Prostate gland (tissue), 2 donors: ENCODE data around the gene POPDC3.

ENCODE experiments used
- CTCF ChIP-seq, 4 experiments: fragments of 200-600 bp in 2 of 4; fragments of 450-650 bp in 2 of 4; sonication (generic) in 2 of 4; IDR thresholded peaks; 1 replicate in 3 of 4; 2 replicates in 1 of 4; pipeline ENCODE4 v1.5.1; 2016 to 2019; ENCODE audit warnings: antibody characterized with exemption in 4 of 4, mild to moderate bottlenecking in 2 of 4, moderate library complexity in 2 of 4
- POLR2A ChIP-seq: fragments of 450-650 bp; IDR thresholded peaks from one replicate; pipeline ENCODE4 v1.6.1; 2016; ENCODE audit warnings: antibody characterized with exemption, mild to moderate bottlenecking
- POLR2AphosphoS5 ChIP-seq: sonication (generic); formaldehyde crosslinking; IDR thresholded peaks from one replicate; pipeline ENCODE4 v1.6.1; 2017; ENCODE audit warnings: antibody characterized with exemption

GRCh38 chr6:105184921-105185320 lies 5.1 kb upstream of the POPDC3 start:
- no peak for TF ChIP-seq POLR2A
- TF ChIP-seq CTCF (IDR thresholded peaks at IDR 0.05), result no peak
- TF ChIP-seq POLR2AphosphoS5, result no peak
